Measurements from ENCODE around the gene PHACTR1. TPM values are rescaled to one million over a fixed set of nuclear protein-coding genes. Genes with fewer than 3 reads are reported as not detected.

PHACTR1 gene
- total RNA-seq, 1 donor from 2014 or later: 1.6 TPM

- no peak for ATAC-seq
These were observed 240.4 kb downstream of the PHACTR1 start for GRCh38 chr6:12956991-12957320.

- peak; percentile 65 for ATAC-seq
These were observed 240.9 kb downstream of the PHACTR1 start for GRCh38 chr6:12957321-12958051.

GRCh38 chr6:12958052-12958706 lies 241.6 kb downstream of the PHACTR1 start:
- ATAC-seq: no peak

GRCh38 chr6:12961761-12962160 lies 245.2 kb downstream of the PHACTR1 start:
- no peak for ATAC-seq

GRCh38 chr6:12962529-12962928 lies 246.0 kb downstream of the PHACTR1 start:
- no peak for ATAC-seq

- ATAC-seq: no peak
These were observed 246.4 kb downstream of the PHACTR1 start for GRCh38 chr6:12962987-12963386.

- no peak for ATAC-seq
These were observed 247.0 kb downstream of the PHACTR1 start for GRCh38 chr6:12963567-12963966.

- ATAC-seq: no peak
These were observed 251.1 kb downstream of the PHACTR1 start for GRCh38 chr6:12967686-12968085.

- ATAC-seq: no peak
These were observed 251.7 kb downstream of the PHACTR1 start for GRCh38 chr6:12968290-12968689.

- ATAC-seq: no peak
These were observed 252.4 kb downstream of the PHACTR1 start for GRCh38 chr6:12968839-12969558.

GRCh38 chr6:12969966-12970365 lies 253.4 kb downstream of the PHACTR1 start:
- ATAC-seq: no peak

GRCh38 chr6:12973386-12973785 lies 256.8 kb downstream of the PHACTR1 start:
- ATAC-seq: no peak

- no peak for ATAC-seq
These were observed 258.0 kb downstream of the PHACTR1 start for GRCh38 chr6:12974551-12974950.

GRCh38 chr6:12976366-12976765 lies 259.8 kb downstream of the PHACTR1 start:
- no peak for ATAC-seq

- no peak for ATAC-seq
These were observed 260.6 kb downstream of the PHACTR1 start for GRCh38 chr6:12977206-12977605.

- ATAC-seq: no peak
These were observed 261.2 kb downstream of the PHACTR1 start for GRCh38 chr6:12977806-12978205.

- ATAC-seq: no peak
These were observed 264.2 kb downstream of the PHACTR1 start for GRCh38 chr6:12980741-12981140.

GRCh38 chr6:12984776-12985175 lies 268.2 kb downstream of the PHACTR1 start:
- no peak for ATAC-seq

- no peak for ATAC-seq
These were observed 271.2 kb downstream of the PHACTR1 start for GRCh38 chr6:12987783-12988182.

- ATAC-seq: no peak
These were observed 273.6 kb downstream of the PHACTR1 start for GRCh38 chr6:12990162-12990561.

- no peak for ATAC-seq
These were observed 274.9 kb downstream of the PHACTR1 start for GRCh38 chr6:12991435-12991834.

- ATAC-seq: no peak
These were observed 276.2 kb downstream of the PHACTR1 start for GRCh38 chr6:12992770-12993169.

GRCh38 chr6:12993283-12993898 lies 276.8 kb downstream of the PHACTR1 start:
- no peak for ATAC-seq
